Activated T-cell treated with anti-CD3 and anti-CD28 coated beads, Interleukin-2, amount 50 U/mL, for 72 hours (primary cell): ENCODE data around the gene ORAI1. TPM values are rescaled to one million over a fixed set of nuclear protein-coding genes. Genes with fewer than 3 reads are reported as not detected.
"Not testable (repeated sequence)": the region's sequence is repeated elsewhere in the genome, so short reads cannot be mapped to it uniquely, and the experiment has no call there.

Experiments
- ATAC-seq, 2 donors: fragments of 150-1000 bp; cut with Tn5 transposase; replicated peaks in 1 of 2; 2 replicates each; pipeline ENCODE4 v1.10.0; 2021; ENCODE audit warnings: moderate library complexity in 2 of 2, mild to moderate bottlenecking in 1 of 2
- DNase-seq, 2 donors: peaks; one replicate each; pipeline ENCODE4 v3.0.0; 2021 to 2022; ENCODE audit warnings: mixed read lengths in 1 of 2
- H3K27ac Mint-ChIP-seq: one replicate; pipeline ENCODE4 v1.8.0; 2022; ENCODE audit warnings: mild to moderate bottlenecking, moderate library complexity, mixed read lengths
- H3K27me3 Mint-ChIP-seq: one replicate; pipeline ENCODE4 v1.8.0; 2022; ENCODE audit warnings: low read depth, mixed read lengths
- H3K36me3 Mint-ChIP-seq, 2 donors: one replicate each; pipeline ENCODE4 v1.8.0; 2022; ENCODE audit warnings: mixed read lengths in 2 of 2, mild to moderate bottlenecking in 1 of 2; ENCODE audit not compliant: insufficient read depth in 2 of 2
- H3K4me1 Mint-ChIP-seq: one replicate; pipeline ENCODE4 v1.8.0; 2022; ENCODE audit warnings: low read depth, mixed read lengths
- H3K4me3 Mint-ChIP-seq, 2 donors: one replicate each; pipeline ENCODE4 v1.8.0; 2022; ENCODE audit warnings: mild to moderate bottlenecking in 2 of 2, mixed read lengths in 2 of 2, moderate library complexity in 2 of 2
- H3K9me3 Mint-ChIP-seq, 2 donors: one replicate each; pipeline ENCODE4 v1.8.0; 2022; ENCODE audit warnings: mixed read lengths in 2 of 2
- total RNA-seq, 2 donors: library from RNA; stranded (reverse); gene quantifications; one replicate each; pipeline ENCODE4 v1.2.3, GENCODE V29; 2022

ORAI1 gene
- total RNA-seq, 2 donors from 2014 or later = 35.2 to 39.3 TPM

DNA sequence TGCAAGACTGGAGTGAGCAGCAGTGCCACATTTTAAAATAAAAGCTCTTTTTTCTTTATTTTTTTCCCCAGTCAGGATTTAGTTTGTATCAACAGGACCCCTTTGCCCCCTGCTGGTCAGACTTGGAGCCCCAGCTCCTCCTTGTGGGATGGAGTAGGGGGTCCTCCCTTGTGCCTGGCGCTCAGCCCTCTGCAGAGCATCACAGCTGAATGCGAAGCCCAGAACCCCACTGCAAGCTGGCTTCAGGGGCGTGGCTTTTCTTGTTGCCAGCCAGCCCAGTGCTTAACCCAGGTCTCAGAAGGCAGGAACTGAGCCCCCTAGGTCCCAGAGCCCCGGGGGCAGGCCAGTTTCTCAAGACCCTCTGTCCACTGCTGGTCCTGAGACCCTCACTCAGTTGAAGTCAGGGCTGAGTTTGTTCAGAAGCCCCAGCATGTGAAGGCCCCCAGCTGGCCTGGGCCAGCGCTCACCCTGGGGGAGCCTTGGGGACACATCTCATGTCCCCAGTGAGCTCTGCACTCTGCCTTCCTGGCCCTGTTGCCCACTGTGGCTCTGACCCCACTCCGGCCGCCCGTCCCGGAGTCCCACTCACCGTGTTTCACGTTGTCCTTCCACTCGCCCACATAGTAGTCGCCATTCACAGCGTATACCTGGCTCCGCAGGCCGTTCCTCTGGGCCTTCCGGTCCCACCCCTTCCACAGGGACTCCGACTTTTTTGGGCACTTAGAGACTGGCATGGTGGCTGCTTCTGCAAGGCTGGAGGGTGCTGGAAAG lies 42.6 kb downstream of the ORAI1 start:
- DNase-seq = peak; percentile 56 to 64
- Mint-ChIP-seq H3K4me1 (peaks cover 64% of the 10 kb centered on the region), H3K4me3 (no peak overlapping the region), H3K9me3 (no peaks in the 10 kb centered on the region), H3K27ac (no peak overlapping the region), H3K36me3 (peaks cover 3% of the 10 kb centered on the region in 2 donors), H3K27me3 (no peaks in the 10 kb centered on the region)
- ATAC-seq = no peak

GRCh38 chr12:121669521-121669900 lies 43.2 kb downstream of the ORAI1 start, which contains the start of gene MORN3:
Gene MORN3 (minus strand): TSS chr12:121669654. CDS start chr12:121669483, 171 bp downstream.
- Mint-ChIP-seq H3K4me1 (peaks cover 64% of the 10 kb centered on the region), H3K27me3 (no peaks in the 10 kb centered on the region), H3K4me3 (no peak within 1 kb of the TSS)

GRCh38 chr12:121673013-121673511 lies 46.7 kb downstream of the ORAI1 start:
- H3K4me3 Mint-ChIP-seq = peak overlapping the region; percentile 95 to 97
- no peaks in the 10 kb centered on the region for H3K27me3 Mint-ChIP-seq
- peak overlapping the region; percentile 98 for H3K27ac Mint-ChIP-seq
- DNase-seq (peak in 1 of 2 donors; percentile 15), ATAC-seq (no peak)
- peaks cover 42% of the 10 kb centered on the region for H3K4me1 Mint-ChIP-seq
- H3K36me3 Mint-ChIP-seq = no peaks in the 10 kb centered on the region
- no peaks in the 10 kb centered on the region for H3K9me3 Mint-ChIP-seq

More at GRCh38 chr12:121669521-121669900, 43.2 kb downstream of the ORAI1 start, which contains the start of gene MORN3:
- Mint-ChIP-seq H3K36me3 (peaks cover 0 to 3% of the 10 kb centered on the region in 2 donors), H3K9me3 (no peaks in the 10 kb centered on the region), H3K27ac (no peak within 1 kb of the TSS)
- ATAC-seq (no peak), DNase-seq (no peak)

DNA sequence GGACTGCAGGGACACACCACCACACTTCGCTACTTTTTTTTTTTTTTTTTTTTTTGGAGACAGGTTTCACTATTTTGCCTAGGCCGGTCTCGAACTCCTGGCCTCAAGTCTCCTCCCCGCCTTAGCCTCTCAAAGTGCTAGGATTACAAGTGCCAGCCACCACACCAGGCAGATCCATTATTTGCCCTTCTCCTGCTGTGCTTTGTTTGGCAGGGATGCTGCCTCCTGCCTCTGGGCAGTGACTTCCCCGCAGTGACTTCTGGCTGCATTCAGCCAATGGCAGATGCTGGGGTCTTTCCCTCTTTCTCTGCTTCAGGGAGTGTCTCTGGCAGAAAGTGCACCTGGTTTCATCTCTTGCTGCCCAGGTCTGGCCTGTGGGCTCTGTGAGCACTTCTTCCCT lies 49.9 kb downstream of the ORAI1 start:
- Mint-ChIP-seq H3K9me3 (no peaks in the 10 kb centered on the region), H3K27me3 (no peaks in the 10 kb centered on the region), H3K27ac (no peak overlapping the region), H3K4me3 (no peak overlapping the region), H3K36me3 (no peaks in the 10 kb centered on the region), H3K4me1 (peaks cover 29% of the 10 kb centered on the region)
- no peak for DNase-seq
- no peak for ATAC-seq

- no peaks in the 10 kb centered on the region for H3K27me3 Mint-ChIP-seq
- no peak overlapping the region for H3K27ac Mint-ChIP-seq
- no peaks in the 10 kb centered on the region for H3K9me3 Mint-ChIP-seq
- H3K4me3 Mint-ChIP-seq = no peak overlapping the region
- ATAC-seq = no peak
- peaks cover 18% of the 10 kb centered on the region for H3K4me1 Mint-ChIP-seq
- no peaks in the 10 kb centered on the region for H3K36me3 Mint-ChIP-seq
- no peak for DNase-seq
Measured at GRCh38 chr12:121678305-121678704, 52.0 kb downstream of the ORAI1 start.

GRCh38 chr12:121678716-121679300 lies 52.5 kb downstream of the ORAI1 start:
- H3K4me1 Mint-ChIP-seq = peaks cover 13% of the 10 kb centered on the region
- no peaks in the 10 kb centered on the region for H3K36me3 Mint-ChIP-seq
- H3K27ac Mint-ChIP-seq = peak overlapping the region; percentile 7
- no peaks in the 10 kb centered on the region for H3K9me3 Mint-ChIP-seq
- no peak for DNase-seq
- H3K4me3 Mint-ChIP-seq = no peak overlapping the region
- no peak for ATAC-seq
- no peaks in the 10 kb centered on the region for H3K27me3 Mint-ChIP-seq

DNA sequence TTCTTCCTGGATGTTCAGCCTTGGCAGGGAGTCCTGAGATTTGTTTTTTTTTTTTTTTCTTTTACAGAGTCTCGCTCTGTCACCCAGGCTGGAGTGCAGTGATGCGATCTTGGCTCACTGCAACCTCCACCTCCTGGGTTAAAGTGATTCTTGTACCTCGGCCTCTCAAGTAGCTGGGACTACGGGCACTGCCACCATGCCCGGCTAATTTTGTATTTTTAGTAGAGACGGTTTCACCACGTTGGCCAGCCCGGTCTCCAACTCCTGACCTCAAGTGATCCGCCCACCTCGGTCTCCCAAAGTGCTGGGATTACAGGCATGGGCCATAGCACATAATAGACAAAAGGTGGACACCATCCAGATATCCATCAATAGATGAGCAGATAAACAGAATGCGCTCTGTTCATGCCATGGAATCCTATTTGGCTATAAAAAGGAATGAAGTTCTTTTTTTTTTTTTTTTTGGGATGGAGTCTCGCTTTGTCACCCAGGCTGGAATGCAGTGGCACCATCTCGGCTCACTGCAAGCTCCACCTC lies 53.4 kb downstream of the ORAI1 start:
- DNase-seq, ATAC-seq, H3K9me3 Mint-ChIP-seq, H3K4me3 Mint-ChIP-seq, H3K27me3 Mint-ChIP-seq, H3K4me1 Mint-ChIP-seq, H3K27ac Mint-ChIP-seq, H3K36me3 Mint-ChIP-seq: not testable (repeated sequence)

DNA sequence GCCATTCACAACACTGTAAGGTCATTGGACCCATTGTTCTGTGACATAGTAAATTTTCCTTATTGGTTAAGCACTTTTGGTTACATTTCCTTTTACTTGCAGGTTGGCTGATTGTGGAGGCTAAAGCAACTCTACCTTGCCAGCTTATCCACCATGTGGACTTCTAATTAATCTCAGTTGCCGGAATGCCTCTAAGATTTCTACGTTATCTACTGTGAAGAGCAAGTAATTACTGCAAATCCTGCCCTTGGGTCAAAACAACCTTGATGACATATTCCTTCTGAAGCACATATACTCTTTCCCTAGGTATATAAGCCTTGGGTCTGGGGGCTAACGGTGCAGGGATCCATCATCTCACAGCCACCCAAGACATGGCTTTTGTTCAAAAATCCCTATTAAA lies 62.6 kb downstream of the ORAI1 start:
- Mint-ChIP-seq H3K27ac (no peak overlapping the region), H3K4me1 (peaks cover 12% of the 10 kb centered on the region), H3K36me3 (peaks cover 0 to 2% of the 10 kb centered on the region in 2 donors), H3K9me3 (no peaks in the 10 kb centered on the region), H3K4me3 (no peak overlapping the region), H3K27me3 (no peaks in the 10 kb centered on the region)
- DNase-seq (no peak), ATAC-seq (no peak)

- ATAC-seq (no peak), DNase-seq (no peak)
- H3K4me1 Mint-ChIP-seq = peaks cover 12% of the 10 kb centered on the region
- peaks cover 0 to 2% of the 10 kb centered on the region in 2 donors for H3K36me3 Mint-ChIP-seq
- no peaks in the 10 kb centered on the region for H3K27me3 Mint-ChIP-seq
- no peak overlapping the region for H3K27ac Mint-ChIP-seq
- no peak overlapping the region for H3K4me3 Mint-ChIP-seq
- no peaks in the 10 kb centered on the region for H3K9me3 Mint-ChIP-seq
Measured at GRCh38 chr12:121689430-121689829, 63.1 kb downstream of the ORAI1 start.

Other genes starting within 250 kb of the ORAI1 start
- 10 to 100 TPM; 88.6 to 99.0 TPM for gene RNF34, start 226.4 kb upstream of the ORAI1 start, total RNA-seq
- 10 to 100 TPM; 43.4 to 47.7 TPM for gene KDM2B, start 45.5 kb upstream of the ORAI1 start, total RNA-seq
- gene MORN3, start 43.1 kb downstream of the ORAI1 start, total RNA-seq = 1 to 10 TPM; 2.4 to 3.2 TPM
- 10 to 100 TPM in 1 of 2 donors, 1 to 10 TPM in 1; 7.1 to 10.1 TPM for gene TMEM120B, start 86.2 kb downstream of the ORAI1 start, total RNA-seq
- gene RHOF, start 167.2 kb downstream of the ORAI1 start, total RNA-seq = 100 to 1,000 TPM; 154 to 165 TPM
- gene SETD1B, start 177.5 kb downstream of the ORAI1 start, total RNA-seq = 10 to 100 TPM; 20.3 to 21.2 TPM
- gene HPD, start 232.3 kb downstream of the ORAI1 start, total RNA-seq = not detected